HepG2 (cell line): Measurements from ENCODE around the gene PATL1. TPM values are rescaled to one million over a fixed set of nuclear protein-coding genes. Genes with fewer than 3 reads are reported as not detected.

Experiments
- CREBL2 ChIP-seq: sonication (generic); formaldehyde crosslinking; IDR thresholded peaks from 2 replicates; pipeline ENCODE4 v1.8.1; 2023; ENCODE audit warnings: missing genetic modification reagents, mild to moderate bottlenecking, borderline replicate concordance
- HCFC1 ChIP-seq: fragments of 150-350 bp; IDR thresholded peaks from 2 replicates; pipeline ENCODE4 v1.6.1; 2014; ENCODE audit warnings: low read depth, low read length
- HDAC1 ChIP-seq: sonication (generic); formaldehyde crosslinking; IDR thresholded peaks from 2 replicates; pipeline ENCODE4 v1.5.1; 2020; ENCODE audit warnings: mild to moderate bottlenecking, missing genetic modification reagents
- KDM2A ChIP-seq: sonication (generic); formaldehyde crosslinking; IDR thresholded peaks from 2 replicates; pipeline ENCODE4 v1.4.0; 2020; ENCODE audit warnings: low read depth, missing genetic modification reagents, borderline replicate concordance
- KDM5B ChIP-seq: sonication (generic); formaldehyde crosslinking; IDR thresholded peaks from 2 replicates; pipeline ENCODE4 v1.4.0; 2020; ENCODE audit warnings: missing genetic modification reagents, mild to moderate bottlenecking, borderline replicate concordance
- MED8 ChIP-seq: sonication (generic); formaldehyde crosslinking; IDR thresholded peaks from 2 replicates; pipeline ENCODE4 v1.8.1; 2023; ENCODE audit warnings: mild to moderate bottlenecking, missing genetic modification reagents; ENCODE audit not compliant: insufficient replicate concordance
- RAD21 ChIP-seq: fragments of 450-650 bp; formaldehyde crosslinking; IDR thresholded peaks from 2 replicates; pipeline ENCODE4 v1.5.0; 2020; ENCODE audit warnings: mild to moderate bottlenecking
- RCOR2 ChIP-seq: IDR thresholded peaks from 2 replicates; pipeline ENCODE4 v1.6.1; 2016; ENCODE audit warnings: missing biosample characterization, missing genetic modification reagents
- REL ChIP-seq: sonication (generic); formaldehyde crosslinking; conservative IDR thresholded peaks from 2 replicates; pipeline ENCODE4 v1.8.0; 2022; ENCODE audit warnings: mild to moderate bottlenecking, missing genetic modification reagents, moderate library complexity
- SNAI1 ChIP-seq: sonication (generic); formaldehyde crosslinking; IDR thresholded peaks from 2 replicates; pipeline ENCODE4 v1.5.0; 2020; ENCODE audit warnings: mild to moderate bottlenecking, missing genetic modification reagents, borderline replicate concordance
- TCF7 ChIP-seq: sonication (generic); IDR thresholded peaks from 2 replicates; pipeline ENCODE4 v1.6.1; 2016; ENCODE audit warnings: antibody characterized with exemption, low read depth
- TERF1 ChIP-seq: sonication (generic); formaldehyde crosslinking; IDR thresholded peaks from 2 replicates; pipeline ENCODE4 v1.8.0; 2022; ENCODE audit warnings: mild to moderate bottlenecking, missing genetic modification reagents, moderate library complexity
- TOE1 ChIP-seq: sonication (generic); formaldehyde crosslinking; IDR thresholded peaks from 2 replicates; pipeline ENCODE4 v1.4.0; 2020; ENCODE audit warnings: mild to moderate bottlenecking, missing genetic modification reagents
- WIZ ChIP-seq: sonication (generic); formaldehyde crosslinking; IDR thresholded peaks from 2 replicates; pipeline ENCODE4 v1.5.1; 2020; ENCODE audit warnings: mild to moderate bottlenecking, missing genetic modification reagents
- ZC3H13 ChIP-seq: sonication (generic); formaldehyde crosslinking; IDR thresholded peaks from 2 replicates; pipeline ENCODE4 v1.8.1; 2023; ENCODE audit warnings: mild to moderate bottlenecking, missing genetic modification reagents, moderate library complexity
- ZEB1 ChIP-seq: IDR thresholded peaks from 2 replicates; pipeline ENCODE4 v1.6.1; 2012; ENCODE audit warnings: mild to moderate bottlenecking, low read depth, inconsistent platforms; ENCODE audit not compliant: insufficient replicate concordance
- ZKSCAN1 ChIP-seq: fragments of 150-350 bp; IDR thresholded peaks from 2 replicates; pipeline ENCODE4 v1.6.1; 2014; ENCODE audit warnings: low read length
- ZNF276 ChIP-seq: sonication (generic); formaldehyde crosslinking; IDR thresholded peaks from 2 replicates; pipeline ENCODE4 v1.4.0; 2020; ENCODE audit warnings: mild to moderate bottlenecking, low read depth, missing genetic modification reagents
- polyA plus RNA-seq, 8 experiments: library from polyadenylated mRNA; depleted of rRNA in 3 of 8; stranded (reverse) in 7 of 8; unstranded in 1 of 8; fragments of >200 nt; fragmentation: Illumina TruSeq in 4 of 8; extraction: Trizol in 4 of 8; gene quantifications; 2 replicates each; pipeline versions ENCODE4 v1.2.1 to v1.2.3, GENCODE V29; 2011 to 2016; ENCODE audit warnings: low read depth in 4 of 8, missing spikeins in 1 of 8, mixed read lengths in 1 of 8; ENCODE audit not compliant: insufficient read depth in 1 of 8
- total RNA-seq, 5 experiments: library from RNA; depleted of rRNA; stranded (reverse); fragments of >200 nt; fragmentation: Illumina TruSeq; extraction: Trizol; gene quantifications; 2 replicates each; pipeline ENCODE4 v1.2.3, GENCODE V29; 2016; ENCODE audit warnings: low read depth in 1 of 5
- TF ChIP-seq, protein P1 (sequence below): sonication (generic); formaldehyde crosslinking; IDR thresholded peaks from 2 replicates; pipeline ENCODE4 v1.4.0; 2020; ENCODE audit warnings: mild to moderate bottlenecking, missing genetic modification reagents

PATL1 gene
- total and polyA plus RNA-seq, 2 of the 13 experiments (the other 11 are each of a cell fraction or from before 2014, with no cell fraction given), result 12.9 to 26.8 TPM

DNA sequence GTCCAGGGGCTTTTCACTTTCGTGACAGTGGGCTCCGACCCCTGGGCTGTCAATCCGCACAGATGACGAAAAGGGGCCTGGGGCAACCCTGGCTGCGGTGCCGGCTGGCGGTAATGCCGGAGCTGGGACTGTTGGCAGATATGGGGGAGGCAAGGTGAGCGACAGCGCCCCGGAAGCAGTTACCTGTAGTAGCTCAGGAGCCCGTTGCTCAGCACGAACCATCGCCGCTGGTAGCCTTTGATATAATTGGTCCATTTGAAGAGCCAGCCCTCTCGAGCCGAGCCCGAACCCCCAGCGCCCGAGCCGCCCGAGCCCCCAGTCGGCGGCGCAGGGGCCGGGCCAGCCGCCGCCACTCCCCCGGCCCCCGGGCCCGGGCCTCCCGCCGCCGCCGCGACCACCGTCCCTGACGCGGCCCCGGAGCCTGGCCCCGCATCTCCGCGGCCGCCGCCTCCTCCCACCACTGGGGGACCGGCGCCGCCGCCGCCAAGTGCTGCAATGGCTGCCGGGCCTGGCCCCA, 53.7 kb downstream of the PATL1 start (continued):
- TF ChIP-seq TERF1 (no peak), TOE1 (CRISPR knock-in tag) (no peak), CREBL2 (no peak), REL (no peak), RCOR2 (CRISPR knock-in tag) (no peak), ZNF276 (CRISPR knock-in tag) (no peak), SNAI1 (CRISPR knock-in tag) (no peak), MED8 (no peak), KDM5B (CRISPR knock-in tag) (peak; percentile 38; the same call in 1 of the 2 replicates), ZC3H13 (CRISPR knock-in tag) (no peak), ZEB1 (peak; percentile 94), KDM2A (peak; percentile 34; the same call in 1 of the 2 replicates), RAD21 (CRISPR knock-in tag) (0 out of 2 replicates have a peak, but pooled peaks have one; percentile 28), HDAC1 (0 out of 2 replicates have a peak, but pooled peaks have one; percentile 29), TCF7 (no peak), ZKSCAN1 (no peak), WIZ (CRISPR knock-in tag) (no peak), HCFC1 (no peak)
- TF ChIP-seq, protein P1, sequence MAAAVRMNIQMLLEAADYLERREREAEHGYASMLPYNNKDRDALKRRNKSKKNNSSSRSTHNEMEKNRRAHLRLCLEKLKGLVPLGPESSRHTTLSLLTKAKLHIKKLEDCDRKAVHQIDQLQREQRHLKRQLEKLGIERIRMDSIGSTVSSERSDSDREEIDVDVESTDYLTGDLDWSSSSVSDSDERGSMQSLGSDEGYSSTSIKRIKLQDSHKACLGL (CRISPR knock-in tag), result 0 out of 2 replicates have a peak, but pooled peaks have one; percentile 56
